Epithelial cell of esophagus (primary cell): Measurements from ENCODE around the gene ARHGAP29.

Experiments used
- DNase-seq: peaks from one replicate; pipeline ENCODE4 v3.0.0; 2010; ENCODE audit warnings: low read depth
- H3K4me3 ChIP-seq: 2 replicates; pipeline ENCODE4 v1.5.1; 2011; ENCODE audit warnings: mild to moderate bottlenecking, low read length, control low read depth
- CTCF ChIP-seq: IDR thresholded peaks from 2 replicates; pipeline ENCODE4 v1.5.1; 2011; ENCODE audit warnings: low read depth, mild to moderate bottlenecking, low read length, control low read depth, inconsistent platforms; ENCODE audit not compliant: insufficient read depth; ENCODE audit errors: missing control alignments

Gene ARHGAP29

DNA sequence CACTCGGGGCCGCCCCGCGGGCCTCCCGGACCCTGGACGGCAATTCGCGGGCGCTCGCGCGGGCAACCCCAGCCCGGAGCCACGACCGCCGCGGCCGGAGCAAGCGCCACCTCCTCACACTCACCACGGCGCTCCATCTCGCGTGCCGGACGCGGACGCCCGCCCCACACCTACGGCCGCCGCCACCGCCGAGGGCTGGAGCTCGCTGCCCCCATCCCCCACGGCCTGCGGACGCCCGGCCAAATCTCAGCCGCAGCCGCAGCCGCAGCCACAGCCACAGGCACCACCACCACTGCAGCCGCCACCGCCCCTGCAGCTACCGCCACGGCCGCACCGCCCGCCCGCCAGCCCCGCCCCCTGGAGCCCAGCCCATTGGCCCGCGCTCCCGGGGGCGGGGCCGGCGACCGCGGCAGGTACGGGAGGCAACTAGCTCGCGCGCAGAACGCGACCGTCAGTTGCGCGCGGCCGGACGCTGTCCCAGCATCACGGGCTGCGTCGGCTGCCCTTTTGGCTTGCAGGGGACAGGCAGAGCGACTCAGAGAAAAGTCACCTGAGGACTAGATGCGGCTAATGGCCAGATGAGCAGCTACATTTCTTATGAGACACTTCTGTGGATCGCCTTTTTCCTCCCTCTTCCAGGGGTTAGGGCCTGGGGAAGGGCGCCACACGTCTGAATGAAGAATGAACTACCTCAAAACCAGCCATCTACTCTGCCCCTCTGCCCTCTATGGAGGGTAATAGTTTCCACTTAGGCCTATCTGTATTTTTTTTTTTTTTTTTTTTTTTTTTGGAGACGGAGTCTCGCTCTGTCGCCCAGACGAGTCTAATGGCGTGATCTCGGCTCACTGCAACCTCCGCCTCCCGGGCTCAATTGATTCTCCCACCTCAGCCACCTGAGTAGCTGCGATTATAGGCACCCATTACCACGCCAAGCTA is at the start of gene ARHGAP29:
TSS of gene ARHGAP29 (minus strand) at position 294 of the 936 bp plus-strand sequence. CDS start 5,973 bp downstream, outside the sequence.
- DNase-seq = peak; percentile 92
- peak within 1 kb of the TSS; percentile 87 for H3K4me3 ChIP-seq
- TF ChIP-seq CTCF = peak; percentile 15

GRCh38 chr1:94286864-94287437 is 49.6 kb upstream of the ARHGAP29 start:
- no peak overlapping the region for H3K4me3 ChIP-seq
- TF ChIP-seq CTCF = no peak
- DNase-seq = no peak

DNA sequence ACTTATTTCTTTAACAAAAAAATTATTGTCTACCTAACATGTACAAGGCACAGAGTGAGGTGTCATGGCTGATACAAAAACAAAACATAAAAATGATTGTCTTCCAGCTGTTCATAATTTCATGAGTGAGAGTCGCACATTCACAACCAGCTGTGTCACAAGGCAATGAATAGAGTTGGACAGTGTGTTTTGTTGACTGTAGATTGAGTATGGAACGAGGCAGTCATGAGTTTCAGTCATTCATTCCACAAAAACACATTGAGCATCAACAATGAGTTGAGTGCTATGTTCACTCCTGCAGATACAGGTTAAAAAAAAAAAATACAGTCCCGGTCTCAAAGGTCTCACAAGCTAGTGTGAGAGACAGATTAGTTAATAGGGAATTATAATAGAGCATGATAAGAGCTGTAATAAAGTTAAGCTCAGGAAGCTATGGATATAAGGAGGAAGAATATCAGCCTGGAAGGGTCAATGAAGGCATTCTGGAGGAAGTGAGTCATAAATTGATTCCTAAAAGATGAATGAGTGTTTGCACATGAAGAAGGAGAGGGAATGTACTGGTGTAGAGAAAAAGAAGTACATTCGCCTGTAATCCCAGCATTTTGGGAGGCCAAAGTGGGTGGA is 47.8 kb upstream of the ARHGAP29 start:
- H3K4me3 ChIP-seq = no peak overlapping the region
- DNase-seq = peak; percentile 49
- no peak for TF ChIP-seq CTCF

- no peak for DNase-seq
- TF ChIP-seq CTCF = no peak
- H3K4me3 ChIP-seq = no peak overlapping the region
Measured at GRCh38 chr1:94284476-94284875, 47.1 kb upstream of the ARHGAP29 start.

DNA sequence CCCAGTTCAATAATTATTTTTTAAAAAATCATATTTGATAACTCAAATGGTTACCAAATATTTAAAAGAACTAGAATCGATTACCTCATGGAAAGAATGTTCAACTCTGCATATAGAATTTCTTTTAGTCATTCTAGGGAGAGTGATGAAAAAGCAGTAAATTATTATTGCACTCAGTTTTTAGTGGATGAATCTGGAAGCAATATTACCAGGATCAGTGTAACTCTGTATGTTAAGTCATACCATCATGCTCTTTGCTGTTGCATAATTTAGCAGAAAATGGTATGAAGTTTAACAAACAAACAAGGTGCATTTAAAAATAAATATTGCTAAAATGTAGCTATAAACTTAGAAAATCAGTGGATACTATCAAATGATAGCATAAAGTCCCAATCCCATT is 46.1 kb upstream of the ARHGAP29 start:
- no peak for DNase-seq
- TF ChIP-seq CTCF = no peak
- H3K4me3 ChIP-seq = no peak overlapping the region

GRCh38 chr1:94282143-94282711 is 44.8 kb upstream of the ARHGAP29 start:
- no peak for TF ChIP-seq CTCF
- no peak overlapping the region for H3K4me3 ChIP-seq
- DNase-seq = no peak
